Measurements from ENCODE around the gene ROR1. TPM values are rescaled to one million over a fixed set of nuclear protein-coding genes. Genes with fewer than 3 reads are reported as not detected.
"Not testable (repeated sequence)": the region's sequence is repeated elsewhere in the genome, so short reads cannot be mapped to it uniquely, and the experiment has no call there.

ROR1 gene
- total and polyA plus RNA-seq, 2 donors (not counting 3 experiments of a cell fraction or from before 2014, with no cell fraction given): 2.6 to 3.5 TPM

DNA sequence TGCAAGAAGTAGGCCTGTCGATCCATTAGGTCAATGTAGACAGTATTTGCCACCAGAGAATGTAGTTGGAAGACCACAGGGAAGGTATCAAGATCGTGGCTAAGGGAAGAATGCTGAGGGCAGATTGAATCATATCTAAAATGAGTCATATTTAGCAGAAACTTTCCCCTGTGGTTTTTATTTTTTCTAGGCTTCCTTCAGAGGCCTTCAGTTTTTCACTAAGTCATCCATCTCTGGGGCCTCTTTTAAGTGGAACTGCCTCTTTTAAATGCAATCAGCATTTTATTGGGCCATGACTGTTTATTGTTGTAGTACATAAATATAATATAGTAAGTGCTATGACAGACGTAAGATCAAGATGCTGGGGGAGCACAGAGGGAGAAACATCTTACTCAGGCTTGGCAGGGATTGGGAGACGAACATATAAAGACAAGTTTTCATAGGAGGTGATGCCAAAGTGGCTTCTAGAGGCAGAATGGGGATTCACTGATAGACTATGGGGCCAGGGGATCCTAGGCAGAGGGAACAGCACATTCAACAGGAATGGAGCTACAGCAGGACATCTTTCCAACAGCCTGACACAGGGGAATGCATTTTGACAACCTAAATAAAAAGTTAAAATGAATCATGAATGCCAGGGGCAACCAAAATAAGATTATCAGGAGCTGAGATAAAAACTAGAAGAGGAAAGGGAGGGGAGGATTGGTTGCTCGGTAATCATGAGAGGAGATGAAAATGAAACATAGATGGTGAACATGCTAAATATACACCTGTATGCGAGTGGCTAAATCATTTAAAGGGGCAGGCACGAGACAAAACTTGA is 449.7 kb downstream of the ROR1 start:
- H3K9ac ChIP-seq (replicated peaks; ENCODE audit: extremely low read depth, insufficient read depth, low read length): no peak overlapping the region
- no peaks in the 10 kb centered on the region for H3K27me3 ChIP-seq (ENCODE audit: control insufficient read depth in 2 of 2, insufficient read depth in 2 of 2, low read length in 2 of 2)
- dilution Hi-C loops (cut with MboI; ENCODE audit: extremely low pct_ligation_motif_present, low sequenced_read_pairs): no loop called here
- no peak overlapping the region for H3K4me2 ChIP-seq (ENCODE audit: insufficient read depth, low read length)
- no peak for TF ChIP-seq GATA2 (IDR thresholded peaks at IDR 0.05; ENCODE audit: insufficient read depth, insufficient read length, low read depth, low read length)
- peak; percentile 77 for TF ChIP-seq FOS (IDR thresholded peaks at IDR 0.05; ENCODE audit: borderline replicate concordance, insufficient read depth, low read length)
- no peak for TF ChIP-seq MYC (IDR thresholded peaks at IDR 0.05; ENCODE audit: low read depth, low read length)
- TF ChIP-seq POLR2AphosphoS5 (IDR thresholded peaks at IDR 0.05; ENCODE audit: insufficient read depth, low read depth, low read length): no peak
- no peak for TF ChIP-seq POLR2A (IDR thresholded peaks at IDR 0.05; ENCODE audit: low read depth, low read length)
- TF ChIP-seq, protein P1, sequence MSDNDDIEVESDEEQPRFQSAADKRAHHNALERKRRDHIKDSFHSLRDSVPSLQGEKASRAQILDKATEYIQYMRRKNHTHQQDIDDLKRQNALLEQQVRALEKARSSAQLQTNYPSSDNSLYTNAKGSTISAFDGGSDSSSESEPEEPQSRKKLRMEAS (IDR thresholded peaks at IDR 0.05; ENCODE audit: insufficient read depth, insufficient read length): no peak
- TF ChIP-seq EZH2 (IDR thresholded peaks at IDR 0.05; ENCODE audit: borderline replicate concordance, low read depth, low read length, severe bottlenecking): no peak
- FAIRE-seq (no peak), DNase-seq (ENCODE audit: low read depth, low spot score) (no peak)
- H4K20me1 ChIP-seq (replicated peaks; ENCODE audit: control insufficient read depth, extremely low read depth, insufficient read depth, low read length): no peaks in the 10 kb centered on the region
- BruUV-seq (replicated peaks): no TSS peak
- no peak overlapping the region for H3K27ac ChIP-seq (ENCODE audit: insufficient read depth, low read depth, low read length)
- H3K9me1 ChIP-seq (replicated peaks; ENCODE audit: control insufficient read depth, extremely low read depth, insufficient read depth, low read length): no peaks in the 10 kb centered on the region
- ChIA-PET POLR2A (no interaction called here), CTCF (no interaction called here)
- H3K9me3 ChIP-seq (replicated peaks; ENCODE audit: control insufficient read depth, insufficient read depth, low read length): no peaks in the 10 kb centered on the region
- no peaks in the 10 kb centered on the region for H3K79me2 ChIP-seq (ENCODE audit: control insufficient read depth, insufficient read depth, low read length)
- no peak overlapping the region for H3K4me3 ChIP-seq (replicated peaks in 1 of 3; ENCODE audit: insufficient read depth in 1 of 3, low read depth in 1 of 3, low read length in 3 of 3)
- H2AFZ ChIP-seq (ENCODE audit: low read depth, low read length): no peak overlapping the region
- H3K36me3 ChIP-seq (ENCODE audit: control insufficient read depth in 2 of 2, extremely low read depth in 1 of 2, insufficient read depth in 2 of 2, low read length in 2 of 2): no peaks in the 10 kb centered on the region
- intact Hi-C loops (cut with micrococcal nuclease): no loop called here
- no peaks in the 10 kb centered on the region for H3K4me1 ChIP-seq (ENCODE audit: control insufficient read depth, extremely low read depth, insufficient read depth, low read length)

DNA sequence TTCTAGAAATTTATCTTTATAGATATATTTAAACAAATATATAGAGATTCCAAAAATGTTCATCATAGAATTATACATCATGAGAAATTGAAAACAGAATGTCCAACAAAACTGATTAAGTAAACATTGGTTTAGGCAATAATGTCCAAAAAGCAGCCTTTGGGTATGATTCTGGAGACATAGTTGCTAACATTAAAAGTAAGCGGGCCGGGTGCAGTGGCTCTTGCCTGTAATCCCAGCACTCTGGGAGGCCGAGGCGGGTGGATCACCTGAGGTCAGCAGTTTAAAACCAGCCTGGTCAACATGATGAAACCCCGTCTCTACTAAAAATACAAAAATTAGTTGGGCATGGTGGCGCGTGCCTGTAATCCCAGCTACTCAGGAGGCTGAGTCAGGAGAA is 450.4 kb downstream of the ROR1 start:
- intact Hi-C loops (cut with micrococcal nuclease); H3K4me2 ChIP-seq (ENCODE audit: insufficient read depth, low read length); H2AFZ ChIP-seq (ENCODE audit: low read depth, low read length); DNase-seq (ENCODE audit: low read depth, low spot score); BruUV-seq (replicated peaks); H3K9ac ChIP-seq (replicated peaks; ENCODE audit: extremely low read depth, insufficient read depth, low read length); H3K36me3 ChIP-seq (ENCODE audit: control insufficient read depth in 2 of 2, extremely low read depth in 1 of 2, insufficient read depth in 2 of 2, low read length in 2 of 2); H4K20me1 ChIP-seq (replicated peaks; ENCODE audit: control insufficient read depth, extremely low read depth, insufficient read depth, low read length); FAIRE-seq; H3K9me1 ChIP-seq (replicated peaks; ENCODE audit: control insufficient read depth, extremely low read depth, insufficient read depth, low read length); H3K27ac ChIP-seq (ENCODE audit: insufficient read depth, low read depth, low read length); H3K79me2 ChIP-seq (ENCODE audit: control insufficient read depth, insufficient read depth, low read length); H3K4me1 ChIP-seq (ENCODE audit: control insufficient read depth, extremely low read depth, insufficient read depth, low read length); H3K4me3 ChIP-seq (replicated peaks in 1 of 3; ENCODE audit: insufficient read depth in 1 of 3, low read depth in 1 of 3, low read length in 3 of 3); H3K9me3 ChIP-seq (replicated peaks; ENCODE audit: control insufficient read depth, insufficient read depth, low read length); H3K27me3 ChIP-seq (ENCODE audit: control insufficient read depth in 2 of 2, insufficient read depth in 2 of 2, low read length in 2 of 2); POLR2A ChIA-PET; dilution Hi-C loops (cut with MboI; ENCODE audit: extremely low pct_ligation_motif_present, low sequenced_read_pairs); CTCF ChIA-PET: not testable (repeated sequence)

All from endothelial cell of umbilical vein (primary cell).